ACC112 (cell line): ENCODE data around the gene GAPDHS.

ENCODE experiments used
- H2AFZ ChIP-seq: fragments of 200-600 bp; sonication (generic); one replicate; pipeline ENCODE4 v1.6.0; 2017; ENCODE audit warnings: antibody characterized with exemption, low read length; ENCODE audit not compliant: unreplicated experiment
- H3K27ac ChIP-seq: fragments of 200-600 bp; sonication (generic); 2 replicates; pipeline ENCODE4 v1.5.1; 2014; ENCODE audit warnings: low read depth, mild to moderate bottlenecking, antibody characterized with exemption, low read length, moderate library complexity
- H3K27me3 ChIP-seq: fragments of 200-600 bp; sonication (generic); 2 replicates; pipeline ENCODE4 v1.6.1; 2014; ENCODE audit warnings: mild to moderate bottlenecking, antibody characterized with exemption, low read length, moderate library complexity, mixed read lengths; ENCODE audit not compliant: insufficient read depth
- H3K36me3 ChIP-seq: fragments of 200-600 bp; sonication (generic); 2 replicates; pipeline ENCODE4 v1.6.1; 2016; ENCODE audit warnings: mild to moderate bottlenecking, antibody characterized with exemption, low read length, moderate library complexity, mixed read lengths; ENCODE audit not compliant: insufficient read depth
- H3K4me1 ChIP-seq: fragments of 200-600 bp; sonication (generic); one replicate; pipeline ENCODE4 v1.6.1; 2016; ENCODE audit warnings: low read length, mixed read lengths; ENCODE audit not compliant: insufficient read depth, unreplicated experiment, control insufficient read depth
- H3K4me3 ChIP-seq: fragments of 200-600 bp; sonication (generic); 2 replicates; pipeline ENCODE4 v1.5.1; 2014; ENCODE audit warnings: mild to moderate bottlenecking, low read depth, low read length
- H3K79me2 ChIP-seq: fragments of 200-600 bp; sonication (generic); one replicate; pipeline ENCODE4 v1.6.0; 2016; ENCODE audit warnings: low read length; ENCODE audit not compliant: control insufficient read depth, unreplicated experiment, insufficient read depth

Gene GAPDHS

DNA sequence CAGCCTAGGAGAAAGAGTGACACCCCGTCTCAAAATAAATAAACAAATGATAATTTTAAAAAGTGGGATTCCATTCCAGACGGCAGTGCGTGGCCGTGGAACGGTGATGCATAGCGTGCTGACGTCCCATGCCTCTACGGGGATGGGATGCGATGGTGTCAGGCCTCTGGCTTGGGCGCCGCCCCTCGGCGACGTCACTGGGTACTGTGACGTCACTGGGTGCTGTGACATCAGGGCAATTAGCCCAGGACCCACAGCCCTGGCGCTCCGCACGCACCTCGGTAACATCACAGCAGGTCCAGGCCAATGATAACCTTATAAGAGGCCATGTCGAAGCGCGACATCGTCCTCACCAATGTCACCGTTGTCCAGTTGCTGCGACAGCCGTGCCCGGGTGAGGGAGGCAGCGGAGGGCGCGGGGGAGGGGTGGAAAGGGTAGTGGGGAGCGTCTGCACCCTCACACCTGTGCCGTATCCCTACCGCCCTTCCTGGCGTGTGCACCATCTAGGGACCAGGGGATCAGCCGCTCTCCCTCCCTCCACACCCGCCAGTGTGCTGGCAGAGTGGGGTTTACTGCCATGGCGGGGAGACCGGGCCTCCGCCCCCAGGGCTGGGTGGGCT is at the start of gene GAPDHS:
Gene GAPDHS (plus strand): TSS at position 256 of the 621 bp plus-strand sequence. CDS start 72 bp downstream, at position 328.
- Histone ChIP-seq H3K79me2 (no peaks in the 10 kb centered on the region), H3K4me1 (peaks cover 7% of the 10 kb centered on the region), H3K27ac (no peak within 1 kb of the TSS), H3K27me3 (no peaks in the 10 kb centered on the region), H3K36me3 (no peaks in the 10 kb centered on the region), H2AFZ (no peak within 1 kb of the TSS), H3K4me3 (no peak within 1 kb of the TSS)

DNA sequence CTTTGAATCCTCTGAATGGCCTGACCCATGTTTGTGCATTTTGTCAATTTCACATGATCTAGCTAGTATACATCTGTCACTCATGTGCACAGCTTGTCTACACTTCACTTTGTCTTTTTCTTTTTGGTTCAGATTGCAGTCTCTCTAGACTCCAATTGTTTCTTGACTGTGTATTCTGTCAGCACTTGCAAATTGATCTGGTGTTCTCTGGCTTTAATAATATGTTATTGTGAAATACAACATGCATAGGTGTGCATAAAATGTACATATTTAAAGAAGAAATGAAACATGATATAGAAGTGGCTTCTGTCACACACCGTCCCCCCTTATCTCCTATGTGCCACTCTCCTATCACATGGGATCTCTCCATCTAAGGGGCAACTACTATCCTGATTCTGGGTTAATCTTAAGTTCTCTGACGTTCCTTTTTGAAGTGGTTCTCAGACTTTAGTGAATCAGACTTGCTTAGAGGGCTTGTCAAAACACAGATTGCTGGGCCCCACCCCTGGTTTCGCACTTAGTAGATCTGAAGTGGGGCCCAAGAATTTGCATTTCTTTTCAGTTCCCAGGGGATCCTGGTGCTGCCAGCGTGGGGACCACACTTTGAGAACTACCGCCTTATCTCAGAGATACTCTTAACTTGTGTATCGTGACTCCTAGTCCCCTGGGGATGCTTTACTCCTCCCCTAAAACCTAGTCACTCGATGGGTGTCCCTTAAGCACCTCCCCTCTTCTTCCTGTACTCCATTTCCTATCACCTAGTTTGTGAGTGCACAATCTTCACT is 48.8 kb upstream of the GAPDHS start:
- H3K4me1 ChIP-seq: no peaks in the 10 kb centered on the region
- no peak overlapping the region for H3K4me3 ChIP-seq
- H3K79me2 ChIP-seq: no peaks in the 10 kb centered on the region
- H2AFZ ChIP-seq: no peak overlapping the region
- no peak overlapping the region for H3K27ac ChIP-seq
- no peaks in the 10 kb centered on the region for H3K36me3 ChIP-seq
- peaks cover 30% of the 10 kb centered on the region for H3K27me3 ChIP-seq

DNA sequence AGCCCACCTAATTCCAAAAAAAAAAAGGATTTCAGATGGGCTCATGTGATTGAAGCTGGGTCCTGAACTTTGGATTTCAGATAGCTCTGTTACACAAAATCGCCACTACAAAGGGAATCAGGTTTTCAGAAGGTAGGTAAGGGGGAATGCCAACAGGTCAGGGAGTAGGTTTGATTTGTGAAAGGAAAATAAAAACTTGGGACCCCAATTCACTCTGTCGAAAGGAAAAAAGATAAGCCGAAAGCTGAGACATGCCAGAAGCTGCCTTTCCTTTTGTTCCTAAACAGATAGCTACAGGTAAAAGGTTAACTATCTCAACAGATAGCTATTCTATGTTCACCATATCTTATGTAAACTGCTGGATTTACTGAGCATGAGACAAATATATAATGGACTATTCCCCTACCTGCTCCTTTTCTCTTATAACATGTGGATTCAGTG is 47.0 kb upstream of the GAPDHS start:
- Histone ChIP-seq H3K79me2 (no peaks in the 10 kb centered on the region), H3K4me3 (no peak overlapping the region)

DNA sequence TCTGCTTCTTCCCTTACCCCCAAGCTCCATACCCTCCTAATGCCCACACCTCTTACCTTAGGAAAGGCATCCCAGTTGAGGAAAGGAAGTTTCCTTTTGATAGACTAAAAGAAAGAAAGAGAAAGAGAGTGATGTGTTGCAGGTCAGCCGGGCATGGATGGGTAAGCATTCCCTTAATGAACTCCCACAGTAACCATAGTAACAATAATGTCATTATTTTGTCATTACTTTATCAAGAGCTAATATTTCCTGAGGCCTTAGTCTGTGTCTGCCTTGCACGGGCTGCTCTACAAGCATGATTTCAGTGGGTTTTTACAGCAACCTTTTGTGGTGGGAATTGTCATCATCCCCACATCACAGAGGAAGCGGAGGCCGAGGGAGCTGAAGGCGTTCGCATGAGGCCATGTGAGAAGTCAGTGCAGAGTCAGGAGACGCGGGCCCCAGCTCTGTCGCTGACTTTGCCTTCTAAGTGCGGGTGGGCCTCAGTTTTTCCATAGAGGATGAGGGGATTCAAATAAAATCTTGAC is 45.5 kb upstream of the GAPDHS start:
- no peak overlapping the region for H3K27ac ChIP-seq
- no peak overlapping the region for H3K4me3 ChIP-seq
- H3K4me1 ChIP-seq: no peaks in the 10 kb centered on the region
- H3K27me3 ChIP-seq: peaks cover 45% of the 10 kb centered on the region
- H2AFZ ChIP-seq: no peak overlapping the region
- no peaks in the 10 kb centered on the region for H3K79me2 ChIP-seq
- H3K36me3 ChIP-seq: no peaks in the 10 kb centered on the region

More for the DNA sequence above, 47.0 kb upstream of the GAPDHS start:
- Histone ChIP-seq H3K27ac (no peak overlapping the region), H3K27me3 (peaks cover 40% of the 10 kb centered on the region), H3K4me1 (no peaks in the 10 kb centered on the region), H3K36me3 (no peaks in the 10 kb centered on the region), H2AFZ (no peak overlapping the region)

- no peak overlapping the region for H3K27ac ChIP-seq
- H3K4me3 ChIP-seq: no peak overlapping the region
- H3K36me3 ChIP-seq: no peaks in the 10 kb centered on the region
- no peaks in the 10 kb centered on the region for H3K79me2 ChIP-seq
- H3K27me3 ChIP-seq: peaks cover 45% of the 10 kb centered on the region
- no peaks in the 10 kb centered on the region for H3K4me1 ChIP-seq
- no peak overlapping the region for H2AFZ ChIP-seq
Measured at GRCh38 chr19:35488677-35489076, 44.6 kb upstream of the GAPDHS start.

GRCh38 chr19:35490364-35490763 is 42.9 kb upstream of the GAPDHS start, which contains the start of gene KRTDAP:
KRTDAP (minus strand) TSS chr19:35490464; CDS start chr19:35490442, 22 bp downstream.
- Histone ChIP-seq H3K27me3 (peaks cover 45% of the 10 kb centered on the region), H3K4me1 (no peaks in the 10 kb centered on the region), H3K4me3 (no peak within 1 kb of the TSS), H3K27ac (no peak within 1 kb of the TSS), H3K79me2 (no peaks in the 10 kb centered on the region), H3K36me3 (no peaks in the 10 kb centered on the region), H2AFZ (no peak within 1 kb of the TSS)

DNA sequence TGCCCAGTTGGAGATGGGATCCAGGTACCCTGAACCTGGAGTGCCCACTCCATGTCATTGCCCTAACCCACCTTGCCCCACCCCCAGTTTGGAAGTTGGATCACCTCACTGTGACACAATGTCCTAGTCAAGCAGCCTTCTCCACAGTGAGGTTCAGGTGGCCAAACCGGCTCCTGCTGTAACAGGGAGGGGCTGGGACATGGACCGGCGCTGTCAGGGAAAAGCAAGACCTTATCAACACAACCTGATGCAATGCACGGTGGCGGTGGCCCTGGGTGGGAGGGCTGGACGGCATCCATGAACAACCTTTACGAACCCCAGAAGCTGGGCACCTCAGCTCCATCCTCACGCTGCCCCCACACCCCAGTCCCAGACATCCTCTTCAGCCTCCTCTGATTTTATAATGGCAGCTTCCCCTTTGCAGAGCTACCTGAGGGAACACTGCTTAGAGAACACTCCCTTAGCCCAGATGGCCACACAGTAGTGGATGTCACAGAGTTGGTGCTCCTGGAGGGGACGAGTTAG is 41.4 kb upstream of the GAPDHS start:
- H3K4me1 ChIP-seq: no peaks in the 10 kb centered on the region

DNA sequence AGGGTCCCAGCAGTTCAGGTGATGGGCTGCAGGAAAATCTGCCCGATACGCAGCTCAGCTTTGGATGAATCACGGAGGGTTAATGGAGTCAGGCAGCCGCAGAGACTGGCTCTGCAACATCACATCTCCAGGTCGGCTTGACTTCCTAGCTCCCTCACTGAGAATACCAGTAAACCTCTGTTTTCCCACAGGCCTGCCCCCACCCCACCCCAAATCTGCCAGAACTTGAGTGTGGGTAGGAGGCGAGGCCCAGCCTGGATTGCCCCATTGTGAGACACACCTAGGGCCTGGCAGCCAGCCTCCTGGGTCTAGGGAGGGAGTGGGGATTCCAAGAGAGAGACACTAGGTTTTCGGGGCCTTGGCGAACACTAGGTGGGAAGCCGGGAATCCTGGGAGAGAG is 39.3 kb upstream of the GAPDHS start:
- H3K79me2 ChIP-seq: no peaks in the 10 kb centered on the region
- no peak overlapping the region for H2AFZ ChIP-seq
- no peaks in the 10 kb centered on the region for H3K4me1 ChIP-seq
- H3K4me3 ChIP-seq: no peak overlapping the region
- no peak overlapping the region for H3K27ac ChIP-seq
- no peaks in the 10 kb centered on the region for H3K36me3 ChIP-seq
- peaks cover 17% of the 10 kb centered on the region; the same call in 1 of the 2 replicates for H3K27me3 ChIP-seq

More for the DNA sequence above, 41.4 kb upstream of the GAPDHS start:
- Histone ChIP-seq H3K79me2 (no peaks in the 10 kb centered on the region), H2AFZ (no peak overlapping the region), H3K36me3 (no peaks in the 10 kb centered on the region), H3K27me3 (peaks cover 35% of the 10 kb centered on the region), H3K4me3 (no peak overlapping the region), H3K27ac (no peak overlapping the region)

- no peak overlapping the region for H2AFZ ChIP-seq
- no peaks in the 10 kb centered on the region for H3K4me1 ChIP-seq
- H3K36me3 ChIP-seq: no peaks in the 10 kb centered on the region
- H3K79me2 ChIP-seq: no peaks in the 10 kb centered on the region
- H3K27ac ChIP-seq: no peak overlapping the region
- no peak overlapping the region for H3K4me3 ChIP-seq
- peaks cover 9% of the 10 kb centered on the region; the same call in 1 of the 2 replicates for H3K27me3 ChIP-seq
Measured at GRCh38 chr19:35495107-35496064, 37.9 kb upstream of the GAPDHS start.

DNA sequence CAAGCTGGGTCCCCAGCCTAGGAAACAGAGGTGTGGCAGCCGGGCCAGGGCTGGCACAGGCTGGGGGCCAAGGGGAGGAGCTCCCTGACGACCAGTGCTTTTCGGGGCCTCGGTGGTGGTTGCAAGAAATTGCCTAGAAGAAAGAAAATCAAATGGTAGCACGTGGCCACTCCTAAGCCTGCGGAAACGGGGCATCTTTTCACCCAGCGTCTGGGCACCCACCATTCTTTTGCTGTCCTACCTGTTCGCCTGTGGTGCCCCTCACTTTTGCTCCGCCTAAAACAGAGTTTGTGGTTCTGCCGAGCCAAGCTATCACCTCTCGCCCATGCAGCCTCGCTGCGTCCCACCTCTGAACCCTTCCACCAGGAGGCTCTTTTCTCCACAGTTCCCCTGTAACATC is 35.9 kb upstream of the GAPDHS start:
- no peak overlapping the region for H3K27ac ChIP-seq
- no peaks in the 10 kb centered on the region for H3K36me3 ChIP-seq
- H3K4me1 ChIP-seq: no peaks in the 10 kb centered on the region
- no peak overlapping the region for H3K4me3 ChIP-seq
- H2AFZ ChIP-seq: no peak overlapping the region
- H3K79me2 ChIP-seq: no peaks in the 10 kb centered on the region
- no peaks in the 10 kb centered on the region for H3K27me3 ChIP-seq
